ENCODE measurements around the gene PFKM. TPM values are rescaled to one million over a fixed set of nuclear protein-coding genes. Genes with fewer than 3 reads are reported as not detected.
A peak's percentile ranks its signal among the peaks of the same experiment; 100 is the strongest.

PFKM gene
- total and polyA plus RNA-seq, 2 donors: 46.6 to 70.8 TPM

- Histone ChIP-seq H3K27ac (ENCODE audit: low read depth) (no peak overlapping the region), H3K4me1 (ENCODE audit: insufficient read depth) (no peaks in the 10 kb centered on the region), H3K4me3 (ENCODE audit: low read depth, low read length) (no peak overlapping the region), H3K36me3 (ENCODE audit: insufficient read depth) (no peaks in the 10 kb centered on the region)
- DNase-seq (ENCODE audit: extremely low spot score): no peak
Measured at GRCh38 chr12:48191096-48191495, 71.9 kb downstream of the PFKM start.

DNA sequence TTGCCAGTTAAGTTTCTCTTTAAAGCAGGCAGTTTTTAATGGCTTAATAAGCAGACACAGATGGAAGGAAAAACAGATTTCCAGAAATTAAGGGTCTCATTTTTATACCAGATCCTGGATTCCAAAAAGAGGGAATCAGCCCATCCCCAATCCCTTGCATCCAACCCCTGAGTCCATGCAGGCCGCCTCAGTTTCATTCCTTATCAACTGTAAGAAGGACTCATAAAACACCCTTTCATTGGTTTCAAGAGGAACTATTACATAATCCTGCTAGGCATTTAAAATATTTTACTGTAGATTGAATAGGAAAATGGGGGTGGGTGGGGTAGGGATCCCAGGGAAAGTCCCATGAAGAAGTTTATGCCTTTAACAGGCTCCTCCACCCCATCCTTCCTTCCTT, 73.7 kb downstream of the PFKM start:
- Histone ChIP-seq H3K4me3 (ENCODE audit: low read depth, low read length) (no peak overlapping the region), H3K36me3 (ENCODE audit: insufficient read depth) (no peaks in the 10 kb centered on the region), H3K4me1 (ENCODE audit: insufficient read depth) (no peaks in the 10 kb centered on the region), H3K27ac (ENCODE audit: low read depth) (no peak overlapping the region)
- DNase-seq (ENCODE audit: extremely low spot score): no peak
- WGBS: 83% methylated on average over 1 of the region's 1 CpG

GRCh38 chr12:48193623-48194022, 74.5 kb downstream of the PFKM start:
- H3K27ac ChIP-seq (ENCODE audit: low read depth): no peak overlapping the region
- H3K4me1 ChIP-seq (ENCODE audit: insufficient read depth): no peaks in the 10 kb centered on the region
- no peaks in the 10 kb centered on the region for H3K36me3 ChIP-seq (ENCODE audit: insufficient read depth)
- no peak overlapping the region for H3K4me3 ChIP-seq (ENCODE audit: low read depth, low read length)
- 65% methylated on average over 2 of the region's 2 CpGs for WGBS
- DNase-seq (ENCODE audit: extremely low spot score): no peak

- Histone ChIP-seq H3K4me3 (ENCODE audit: low read depth, low read length) (no peak overlapping the region), H3K27ac (ENCODE audit: low read depth) (no peak overlapping the region), H3K4me1 (ENCODE audit: insufficient read depth) (no peaks in the 10 kb centered on the region), H3K36me3 (ENCODE audit: insufficient read depth) (no peaks in the 10 kb centered on the region)
- 45% methylated on average over 1 of the region's 1 CpG for WGBS
- no peak for DNase-seq (ENCODE audit: extremely low spot score)
Measured at GRCh38 chr12:48194799-48195201, 75.6 kb downstream of the PFKM start.

Small RNA genes within 50 kb of the gene (small RNA-seq; reads per million reads assigned to genes)
- gene MIR6505 (0.30 reads per million, percentile 9 among the genes with 10 or more reads in this experiment), gene RNU6-1203P (not detected)

Other genes with a start within 250 kb of the PFKM start
- gene VDR, start 214.4 kb upstream of the PFKM start, total RNA-seq: 0.79 TPM
- 3.7 TPM for gene VDR, start 214.4 kb upstream of the PFKM start, polyA plus RNA-seq
- gene TMEM106C, start 155.8 kb upstream of the PFKM start, total RNA-seq: 89.8 TPM
- 35.7 TPM for gene TMEM106C, start 155.8 kb upstream of the PFKM start, polyA plus RNA-seq
- gene COL2A1, start 114.9 kb upstream of the PFKM start, total RNA-seq: 2.3 TPM
- not detected for gene COL2A1, start 114.9 kb upstream of the PFKM start, polyA plus RNA-seq
- 38.2 TPM for gene SENP1, start 13.3 kb upstream of the PFKM start, total RNA-seq
- 6.7 TPM for gene SENP1, start 13.3 kb upstream of the PFKM start, polyA plus RNA-seq
- 28.7 TPM for gene ASB8, start 38.2 kb downstream of the PFKM start, total RNA-seq
- 32.0 TPM for gene ASB8, start 38.2 kb downstream of the PFKM start, polyA plus RNA-seq
- gene CCDC184, start 64.3 kb downstream of the PFKM start, total RNA-seq: 0.85 TPM
- gene CCDC184, start 64.3 kb downstream of the PFKM start, polyA plus RNA-seq: 3.7 TPM
- gene OR10AD1, start 83.9 kb downstream of the PFKM start, total RNA-seq: not detected
- gene OR10AD1, start 83.9 kb downstream of the PFKM start, polyA plus RNA-seq: not detected
- gene ZNF641, start 231.6 kb downstream of the PFKM start, total RNA-seq: 43.7 TPM
- gene ZNF641, start 231.6 kb downstream of the PFKM start, polyA plus RNA-seq: 13.4 TPM

Data from urinary bladder (tissue), 4 donors.